ENCODE measurements around the gene TP53BP2. TPM values are rescaled to one million over a fixed set of nuclear protein-coding genes. Genes with fewer than 3 reads are reported as not detected.
"Not testable (repeated sequence)": the region's sequence is repeated elsewhere in the genome, so short reads cannot be mapped to it uniquely, and the experiment has no call there.

The TP53BP2 gene
- 35.5 TPM for total RNA-seq

GRCh38 chr1:223845810-223846682, at the start of gene TP53BP2:
TSS of gene TP53BP2 (minus strand) at chr1:223845947. CDS start at chr1:223845680, 267 bp downstream.
- DNase-seq: peak; percentile 91

GRCh38 chr1:223890494-223890893, 44.7 kb upstream of the TP53BP2 start:
- not testable (repeated sequence) for DNase-seq

DNA sequence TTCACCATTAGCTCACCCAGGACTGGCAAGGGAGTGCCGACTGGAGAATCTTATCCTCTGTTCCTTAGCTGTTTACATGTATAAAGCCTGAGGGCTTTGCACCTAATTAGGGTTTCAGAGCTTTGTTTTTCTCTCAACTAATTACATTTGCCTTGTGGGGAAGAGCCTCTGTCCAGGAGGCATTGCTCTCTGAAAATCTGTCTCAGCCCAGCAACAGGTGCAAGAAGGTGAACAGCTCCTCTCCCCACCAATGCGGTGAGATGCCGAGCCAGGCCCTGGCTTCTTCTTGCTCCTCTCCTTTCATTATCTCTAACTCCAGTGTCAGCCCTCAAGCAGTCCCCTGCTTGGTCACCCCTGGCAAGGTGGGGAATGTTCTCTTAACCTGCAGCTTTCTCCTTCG, 43.6 kb upstream of the TP53BP2 start:
- DNase-seq: not testable (repeated sequence)

- DNase-seq: no peak
These were observed 42.1 kb upstream of the TP53BP2 start for GRCh38 chr1:223887747-223888418.

DNA sequence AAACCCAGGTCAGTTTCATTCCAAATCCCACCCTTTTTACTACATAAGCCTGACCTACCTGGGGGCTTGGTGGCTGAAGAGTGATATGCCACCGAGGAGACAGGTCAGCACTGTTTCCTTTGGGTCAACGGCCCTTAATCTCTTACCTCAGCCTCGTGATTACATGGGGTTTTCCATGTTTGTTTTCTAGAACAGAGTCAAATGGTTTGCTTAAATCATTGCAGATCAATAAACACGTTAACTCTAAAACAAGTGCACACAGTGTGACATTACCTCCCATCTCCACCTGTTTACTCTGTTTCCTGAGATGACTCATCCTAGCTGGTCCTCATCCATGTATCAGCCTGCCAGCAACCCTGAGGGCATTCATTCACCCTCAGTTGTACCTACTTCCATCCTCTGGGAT, 40.8 kb upstream of the TP53BP2 start:
- no peak for DNase-seq

GRCh38 chr1:223885614-223886013, 39.9 kb upstream of the TP53BP2 start:
- no peak for DNase-seq

DNA sequence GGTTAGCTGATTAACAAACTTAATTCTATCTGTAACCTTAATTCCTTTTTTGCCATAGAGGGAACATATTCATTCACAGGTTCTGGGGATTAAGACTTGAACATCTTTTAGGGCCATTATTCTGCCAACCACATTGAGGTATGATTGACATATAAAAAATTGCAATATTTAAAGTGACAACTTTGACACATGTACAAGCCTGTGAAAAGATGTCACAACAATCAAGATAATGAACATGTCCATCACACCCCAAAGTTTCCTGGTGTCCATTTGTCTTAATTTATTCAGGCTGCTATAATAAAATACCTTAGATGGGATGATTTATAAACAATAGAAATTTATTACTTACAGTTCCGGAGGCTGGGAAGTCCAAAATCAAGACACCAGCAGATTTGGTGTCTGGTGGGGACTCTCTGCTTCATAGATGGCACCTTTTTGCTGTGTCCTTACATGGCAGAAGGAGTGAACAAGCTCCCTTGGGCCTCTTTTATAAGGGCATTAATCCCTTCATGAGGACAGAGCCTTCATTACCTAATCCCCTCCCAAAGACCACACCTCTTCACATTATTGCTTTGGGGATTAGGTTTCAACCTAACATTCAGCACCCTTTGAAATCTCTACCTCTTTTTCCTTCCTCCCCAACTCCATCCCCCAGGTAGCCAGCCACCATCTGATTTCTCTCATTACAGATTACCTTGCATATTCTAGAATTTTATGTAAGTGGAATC, 33.0 kb upstream of the TP53BP2 start:
- DNase-seq: no peak

GRCh38 chr1:223877804-223878203, 32.1 kb upstream of the TP53BP2 start:
- DNase-seq: no peak

GRCh38 chr1:223876590-223876989, 30.8 kb upstream of the TP53BP2 start:
- DNase-seq: no peak

DNA sequence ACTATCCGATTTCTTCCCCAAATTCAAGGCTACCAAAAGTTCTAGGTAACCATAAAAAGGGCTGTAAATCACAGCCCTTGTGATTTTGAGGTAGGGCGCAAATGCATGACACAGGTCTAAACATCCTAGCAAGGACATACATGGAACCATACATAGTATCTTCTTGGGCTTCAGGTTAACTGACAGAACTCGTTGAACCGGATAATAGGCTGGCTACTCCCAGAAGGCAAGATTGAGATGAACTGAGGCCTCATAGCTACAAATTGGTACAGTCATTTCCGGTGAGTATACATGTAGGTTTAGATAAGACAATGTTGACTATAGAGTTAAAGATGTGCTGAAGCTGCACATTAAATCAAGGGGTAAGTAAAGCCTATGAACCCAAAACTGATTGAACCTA, 27.3 kb upstream of the TP53BP2 start:
- DNase-seq: no peak

GRCh38 chr1:223872308-223872901, 26.7 kb upstream of the TP53BP2 start:
- DNase-seq: no peak

GRCh38 chr1:223870617-223871574, 25.1 kb upstream of the TP53BP2 start:
- no peak for DNase-seq

GRCh38 chr1:223864599-223865368, 19.0 kb upstream of the TP53BP2 start:
- DNase-seq: not testable (repeated sequence)

DNA sequence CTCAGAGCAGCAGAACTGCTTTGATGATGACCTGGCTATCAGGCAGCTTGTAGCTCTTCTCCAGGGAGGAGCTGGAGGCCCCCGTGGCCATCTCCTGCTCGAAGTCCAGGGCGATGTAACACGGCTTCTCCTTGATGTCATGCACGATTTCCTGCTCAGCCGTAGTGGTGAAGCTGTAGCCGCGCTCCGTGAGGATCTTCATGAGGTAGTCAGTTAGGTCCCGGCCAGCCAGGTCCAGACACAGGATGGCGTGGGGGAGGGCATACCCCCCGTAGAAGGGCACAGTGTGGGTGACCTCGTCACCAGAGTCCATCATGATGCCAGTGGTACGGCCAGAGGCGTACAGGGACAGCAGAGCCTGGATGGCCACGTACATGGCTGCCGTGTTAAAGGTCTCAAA, 18.3 kb upstream of the TP53BP2 start:
- no peak for DNase-seq

DNA sequence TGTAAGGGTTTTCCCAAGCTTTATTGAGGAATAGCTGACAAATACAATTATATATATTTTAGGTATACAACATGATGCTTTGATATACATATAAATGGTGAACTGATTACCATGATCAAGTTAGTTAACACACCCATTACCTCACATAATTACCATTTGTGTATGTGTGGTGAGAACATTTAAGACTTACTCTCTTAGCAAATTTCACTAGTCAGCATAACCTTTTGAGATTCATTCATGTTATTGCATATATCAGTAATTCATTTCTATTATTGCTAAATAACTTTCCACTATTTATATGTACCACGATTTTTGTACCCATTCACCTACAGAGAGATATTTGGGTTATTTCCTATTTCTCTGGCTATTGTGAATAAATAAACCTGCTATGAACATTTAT, 16.2 kb upstream of the TP53BP2 start:
- DNase-seq: no peak

DNA sequence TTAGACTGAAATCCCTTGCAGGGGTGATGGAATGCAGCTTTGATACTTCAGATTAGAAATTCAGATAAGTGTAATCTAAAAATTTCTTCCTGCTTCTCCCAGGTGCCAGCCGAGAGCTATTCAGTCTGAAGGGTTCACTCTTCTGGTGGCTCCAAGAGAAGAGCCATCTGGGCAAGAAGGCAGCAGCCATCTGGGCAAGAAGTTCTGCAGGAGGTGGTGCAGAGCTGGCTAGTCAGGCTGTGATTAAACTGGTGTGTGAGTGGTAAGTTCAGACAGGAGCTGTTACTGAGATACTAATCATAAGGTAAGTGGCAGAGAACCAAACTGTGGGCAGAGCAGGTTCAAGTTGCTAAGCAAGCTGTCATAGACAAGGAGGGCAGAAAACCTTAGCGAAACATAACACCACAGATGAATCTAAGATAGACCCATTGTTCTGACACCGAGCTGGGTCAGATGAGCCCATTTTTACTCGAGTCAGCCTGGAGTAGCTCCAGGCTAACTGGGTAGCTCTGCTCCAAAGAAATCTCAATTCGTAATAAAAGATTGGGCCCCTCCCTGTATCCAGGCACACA, 14.4 kb upstream of the TP53BP2 start:
- DNase-seq: no peak

- no peak for DNase-seq
These were observed 13.3 kb upstream of the TP53BP2 start for GRCh38 chr1:223859058-223859457.

DNA sequence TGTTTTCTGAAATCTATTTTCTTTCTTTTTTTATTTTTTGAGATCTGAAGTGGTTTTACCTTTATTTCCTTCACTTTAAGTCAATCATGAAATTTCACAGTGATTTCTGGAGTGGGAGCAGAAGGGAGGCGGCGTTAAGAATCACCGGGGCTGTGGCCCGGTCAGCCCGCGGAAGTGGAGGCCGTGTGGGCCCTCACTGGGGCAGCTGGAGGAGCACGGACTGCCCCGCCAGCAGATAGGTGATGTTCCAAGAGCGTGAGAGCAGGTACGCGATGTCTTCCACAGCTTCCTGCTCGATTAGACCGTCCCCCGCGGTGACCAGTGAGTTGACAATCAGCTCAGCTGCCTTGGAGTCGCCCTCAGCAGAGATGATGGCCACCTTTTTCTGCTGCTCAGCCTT, 10.6 kb upstream of the TP53BP2 start:
- no peak for DNase-seq

DNA sequence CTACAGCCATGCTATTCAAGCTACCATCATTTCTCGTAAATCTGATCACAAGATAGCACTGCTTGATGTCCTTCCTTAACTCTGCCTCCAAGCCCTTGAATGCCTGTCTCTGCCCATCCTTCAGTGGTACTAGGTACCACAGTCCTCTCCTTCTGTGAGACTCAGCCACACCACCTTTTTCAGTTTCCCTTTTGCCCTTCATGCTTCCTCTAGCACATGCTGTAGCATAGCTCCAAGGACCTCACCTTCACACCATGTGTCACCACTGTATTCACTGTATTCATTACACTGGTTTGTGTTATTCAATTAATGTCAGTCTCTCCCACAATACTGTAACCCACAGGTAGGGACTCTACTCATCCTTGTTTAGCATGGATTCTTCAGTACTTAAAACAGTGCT, 8.0 kb upstream of the TP53BP2 start:
- no peak for DNase-seq

- no peak for DNase-seq
These were observed 7.5 kb upstream of the TP53BP2 start for GRCh38 chr1:223853275-223853674.

Data from skin of body (tissue), 2 donors.